H1 (cell line): ENCODE measurements around the gene LCN12. TPM values are rescaled to one million over a fixed set of nuclear protein-coding genes. Genes with fewer than 3 reads are reported as not detected.

Experiments
- FOSL1 ChIP-seq: IDR thresholded peaks from 2 replicates; pipeline ENCODE4 v1.6.1; 2011; ENCODE audit warnings: mild to moderate bottlenecking, low read depth, low read length, moderate library complexity; ENCODE audit not compliant: insufficient read depth
- RBBP5 ChIP-seq: IDR thresholded peaks from 2 replicates; pipeline ENCODE4 v1.7.1; 2012; ENCODE audit warnings: low read depth, mild to moderate bottlenecking, inconsistent platforms, low read length, moderate library complexity, borderline replicate concordance
- polyA plus RNA-seq, 7 experiments: library from polyadenylated mRNA; depleted of rRNA in 3 of 7; stranded (reverse) in 5 of 7; unstranded in 2 of 7; fragments of >200 nt in 5 of 7; fragments of 200-250 nt in 2 of 7; gene quantifications; 1 replicate in 5 of 7; 2 replicates in 1 of 7; 4 replicates in 1 of 7; pipeline versions ENCODE4 v1.2.1 to v1.2.3, GENCODE V29; 2011 to 2013; ENCODE audit warnings: missing spikeins in 2 of 7, mixed read lengths in 2 of 7
- total RNA-seq: library from RNA; stranded (reverse); fragmentation: NEBNext Ultra II Directional; extraction: Animal tissue kit (Norgen Biotek cat#: 25700); gene quantifications from 2 replicates; pipeline ENCODE4 v1.2.1, GENCODE V29; 2021

LCN12 gene
- total and polyA plus RNA-seq, 2 of the 8 experiments (the other 6 are each of a cell fraction or from before 2014, with no cell fraction given), result 1.1 to 1.7 TPM

GRCh38 chr9:136974817-136975535 is 22.9 kb downstream of the LCN12 start (continued):
- no peak for TF ChIP-seq RBBP5
- TF ChIP-seq FOSL1, result no peak
